HG03558 (cell line): ENCODE measurements around the gene MAPK10.
A peak's percentile ranks its signal among the peaks of the same experiment; 100 is the strongest.
"Not testable (repeated sequence)": the region's sequence is repeated elsewhere in the genome, so short reads cannot be mapped to it uniquely, and the experiment has no call there.

Source experiments
- ATAC-seq: cut with Tn5 transposase; IDR thresholded peaks from one replicate; pipeline ENCODE4 v1.9.1; 2021; ENCODE audit warnings: moderate number of reproducible peaks; ENCODE audit not compliant: unreplicated experiment; ENCODE audit errors: extremely low read depth

The MAPK10 gene

DNA sequence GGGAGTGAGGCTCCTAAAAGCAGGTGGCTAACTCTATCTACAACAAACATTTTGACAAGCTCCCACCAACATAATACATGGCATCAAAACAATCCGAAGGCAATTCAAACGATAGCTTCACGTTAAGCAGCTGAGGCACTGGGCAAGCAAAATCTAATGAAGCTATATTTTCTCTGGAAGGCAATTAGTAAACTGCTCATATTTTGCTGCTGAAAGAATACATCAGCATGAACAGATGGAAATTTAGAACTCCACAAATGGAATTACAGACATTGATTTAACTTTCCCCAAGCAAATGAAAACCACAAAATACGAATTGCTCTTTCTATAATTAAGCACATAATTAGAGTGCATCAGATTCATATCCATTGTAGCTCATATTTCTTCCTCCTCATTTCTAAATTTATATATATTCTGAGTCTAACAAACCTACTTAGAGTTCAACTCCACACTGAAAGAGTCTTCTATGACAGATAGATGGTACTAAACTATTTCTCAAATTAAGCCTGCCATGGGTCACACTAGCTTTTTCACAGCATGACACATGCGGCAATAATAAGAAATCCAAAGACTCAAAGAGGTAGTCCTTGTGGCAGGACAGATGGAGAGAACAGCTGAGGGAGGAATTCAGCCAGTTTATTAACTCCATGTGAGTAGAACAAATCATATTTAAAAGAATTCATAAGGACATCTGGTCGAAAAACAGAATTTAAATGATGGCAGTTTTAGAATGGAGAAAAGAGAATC is 305.4 kb downstream of the MAPK10 start:
- no peak for ATAC-seq

DNA sequence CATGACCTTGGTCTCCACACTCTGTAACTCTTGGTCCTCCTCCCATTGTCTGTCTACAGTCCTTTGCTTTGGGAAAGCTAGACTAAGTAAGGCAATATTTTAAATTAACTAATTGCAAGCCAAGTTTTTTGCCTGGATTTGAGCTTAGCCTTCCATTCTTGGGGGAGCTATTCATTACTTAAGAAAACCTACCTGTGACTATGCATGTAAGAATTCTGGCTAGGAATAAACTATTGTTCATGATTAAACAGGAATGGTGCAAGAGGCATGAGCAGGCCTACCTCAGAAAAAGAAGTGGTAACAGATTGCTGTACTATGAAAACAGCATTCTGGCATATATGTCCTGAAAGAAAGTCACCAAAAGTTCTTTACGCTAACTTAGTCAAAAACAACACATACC is 309.4 kb downstream of the MAPK10 start:
- no peak for ATAC-seq

DNA sequence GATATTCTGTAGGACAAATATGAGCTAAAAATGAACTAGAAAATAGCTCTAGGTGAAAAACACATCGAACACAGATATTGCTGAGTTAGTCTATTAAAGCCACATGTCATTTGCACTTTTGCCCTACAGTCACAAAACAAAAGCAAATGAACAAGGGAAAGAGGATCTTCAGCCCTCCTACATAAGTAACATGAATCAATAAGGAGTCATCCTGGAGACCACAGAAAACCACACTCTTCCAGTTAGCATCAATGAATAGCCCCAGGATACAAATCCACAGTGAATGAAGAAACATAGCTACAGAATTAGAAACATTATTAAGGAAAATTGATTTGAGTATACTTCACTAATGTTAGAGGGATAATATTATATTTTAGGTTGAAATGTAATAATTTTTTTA is 311.4 kb downstream of the MAPK10 start:
- ATAC-seq: no peak

DNA sequence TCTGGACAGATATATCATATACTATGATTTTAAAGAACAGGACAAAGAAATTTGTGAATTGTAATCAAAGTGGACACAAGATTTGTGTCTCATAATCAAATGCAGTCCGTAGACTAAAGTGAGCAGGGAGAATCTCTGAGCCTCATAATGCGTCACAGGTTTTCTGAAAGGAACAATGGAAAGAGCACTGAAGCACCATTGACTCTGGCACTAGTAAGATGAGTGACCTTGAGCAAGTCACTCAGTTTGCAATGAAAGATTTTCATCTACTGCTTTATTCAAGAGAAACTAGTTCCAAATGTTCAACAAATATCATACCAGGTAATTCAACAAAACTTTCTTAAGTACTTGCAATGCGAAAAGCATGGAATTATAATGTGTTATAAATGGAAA is 315.3 kb downstream of the MAPK10 start:
- ATAC-seq: no peak

DNA sequence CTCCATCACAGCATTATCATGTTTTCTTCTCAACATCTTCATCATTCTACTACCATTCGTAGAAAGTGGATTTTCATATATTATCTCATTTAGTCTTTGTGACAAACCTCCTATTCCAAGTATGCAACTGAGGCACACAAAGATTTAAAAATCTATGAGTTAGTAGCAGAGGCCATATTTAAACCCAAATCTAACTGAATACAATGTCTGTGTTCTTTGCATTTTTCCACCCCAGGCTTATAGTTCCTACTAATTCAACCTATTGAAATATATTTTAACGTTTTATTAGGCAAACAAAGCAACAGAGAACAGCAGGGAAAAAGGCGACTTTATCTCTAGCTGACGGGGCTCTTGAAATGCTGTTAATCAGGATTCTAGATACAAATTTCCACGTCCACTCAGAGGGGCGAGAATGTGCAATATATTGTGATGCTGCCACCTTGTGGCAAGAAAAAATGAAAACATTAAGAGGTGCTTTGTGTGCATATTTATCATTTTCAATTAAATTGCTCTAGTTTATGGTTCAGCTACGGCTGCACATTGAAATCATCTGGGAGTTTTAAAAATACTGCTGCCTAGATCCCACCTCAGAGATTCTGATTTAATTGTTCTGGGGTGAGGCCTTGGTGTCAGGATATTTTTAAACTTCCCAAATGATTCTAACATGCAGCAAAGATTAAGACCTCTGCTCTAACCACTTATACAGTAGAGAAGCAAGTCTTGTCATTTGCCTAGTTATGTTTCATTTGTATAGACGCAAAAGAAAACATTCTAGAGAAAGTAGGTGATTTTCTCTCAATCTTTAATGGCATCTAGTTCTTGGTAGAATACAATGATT is 315.9 kb downstream of the MAPK10 start:
- peak; percentile 45 for ATAC-seq

DNA sequence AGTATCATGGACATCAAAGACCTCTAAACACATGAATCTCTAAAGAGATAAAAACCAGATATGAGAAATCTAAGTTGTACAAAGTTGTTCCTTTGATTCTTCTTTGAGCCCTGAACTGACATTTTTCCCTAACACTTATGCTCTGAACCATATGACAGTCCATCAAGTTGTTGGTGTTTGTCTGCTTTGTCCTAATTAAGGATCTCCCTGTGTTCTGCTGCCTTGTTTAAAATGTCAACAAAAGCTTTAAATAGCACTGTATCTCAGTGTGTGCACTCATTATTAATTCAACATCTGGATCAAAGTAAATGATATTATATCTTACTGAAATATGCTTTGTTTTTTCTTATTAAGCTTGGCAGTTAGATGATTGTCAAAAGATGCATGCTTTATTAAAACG is 321.8 kb downstream of the MAPK10 start:
- no peak for ATAC-seq

DNA sequence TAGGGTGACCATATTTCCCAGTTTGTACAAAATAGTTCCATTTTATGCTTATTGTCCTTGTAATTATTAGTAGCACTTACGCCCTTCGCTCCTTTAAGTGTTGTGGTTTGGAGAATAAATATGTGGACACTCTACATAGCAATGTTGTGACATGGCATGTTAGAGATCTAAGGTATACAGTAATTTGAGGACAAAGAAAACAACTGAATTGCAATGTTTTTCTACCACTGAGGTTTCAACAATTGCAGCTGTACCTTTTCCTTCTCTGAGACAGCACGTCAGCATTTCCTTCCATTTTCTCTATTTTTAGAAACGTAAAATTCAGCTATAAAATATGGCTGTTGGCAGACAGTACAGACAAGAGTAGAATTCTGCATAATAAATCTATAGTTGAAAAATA is 323.1 kb downstream of the MAPK10 start:
- no peak for ATAC-seq

DNA sequence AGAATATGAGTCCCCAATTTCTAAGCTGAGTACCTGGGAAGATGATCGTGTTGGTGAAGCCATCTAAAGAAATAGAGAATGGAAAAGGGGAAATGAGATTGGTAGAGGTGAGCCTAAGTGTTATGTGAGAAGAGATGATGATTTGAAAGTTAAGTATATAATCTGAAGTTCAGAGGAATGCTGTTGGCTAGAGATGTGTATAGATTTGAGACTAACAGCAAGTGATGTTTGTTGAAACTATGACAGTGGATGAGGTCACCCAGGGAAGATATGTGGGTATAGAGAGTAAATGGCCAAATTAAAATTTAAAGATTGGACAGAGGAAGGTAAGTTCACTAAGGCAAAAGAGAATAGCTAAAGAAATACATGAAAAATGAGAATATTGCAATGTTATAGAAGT is 324.2 kb downstream of the MAPK10 start:
- ATAC-seq: no peak

DNA sequence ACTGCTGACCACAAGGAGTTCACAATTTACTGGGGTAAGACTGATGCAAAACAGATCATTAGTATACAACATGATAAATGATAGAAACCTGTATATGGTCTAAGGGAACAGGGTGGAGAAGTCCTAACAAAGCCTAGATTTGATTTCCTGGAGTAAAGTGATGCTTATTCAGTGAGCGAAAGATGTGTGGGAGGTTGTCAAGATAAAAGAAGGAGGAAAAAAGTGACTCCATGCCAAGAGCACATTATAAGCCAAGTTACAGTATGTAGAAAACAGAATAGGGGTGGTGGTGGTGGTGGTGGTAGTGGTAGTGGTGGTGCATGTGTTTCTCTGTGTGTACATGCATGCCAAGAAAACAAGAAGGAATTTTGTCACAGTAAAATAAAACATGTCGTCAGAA is 325.2 kb downstream of the MAPK10 start:
- no peak for ATAC-seq

DNA sequence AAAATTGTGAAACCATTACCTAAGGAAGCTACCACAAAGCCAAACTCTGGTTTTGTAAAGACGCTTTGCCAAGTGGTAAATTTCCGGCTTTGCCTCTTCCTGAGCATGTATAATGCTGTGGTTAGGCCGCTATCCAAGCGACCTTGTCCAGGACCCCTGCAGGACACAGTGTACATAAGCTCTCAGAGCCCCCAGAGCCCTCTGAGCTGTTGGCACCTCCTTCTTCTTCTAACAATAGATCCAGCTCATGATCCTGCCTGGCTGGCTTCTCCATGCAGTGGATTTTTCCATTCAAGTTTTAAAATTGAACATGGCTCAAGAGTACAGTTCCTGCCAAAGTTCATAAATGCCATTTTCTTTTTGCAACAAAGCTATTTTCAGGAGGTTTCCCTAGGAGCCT is 326.7 kb downstream of the MAPK10 start:
- ATAC-seq: no peak

DNA sequence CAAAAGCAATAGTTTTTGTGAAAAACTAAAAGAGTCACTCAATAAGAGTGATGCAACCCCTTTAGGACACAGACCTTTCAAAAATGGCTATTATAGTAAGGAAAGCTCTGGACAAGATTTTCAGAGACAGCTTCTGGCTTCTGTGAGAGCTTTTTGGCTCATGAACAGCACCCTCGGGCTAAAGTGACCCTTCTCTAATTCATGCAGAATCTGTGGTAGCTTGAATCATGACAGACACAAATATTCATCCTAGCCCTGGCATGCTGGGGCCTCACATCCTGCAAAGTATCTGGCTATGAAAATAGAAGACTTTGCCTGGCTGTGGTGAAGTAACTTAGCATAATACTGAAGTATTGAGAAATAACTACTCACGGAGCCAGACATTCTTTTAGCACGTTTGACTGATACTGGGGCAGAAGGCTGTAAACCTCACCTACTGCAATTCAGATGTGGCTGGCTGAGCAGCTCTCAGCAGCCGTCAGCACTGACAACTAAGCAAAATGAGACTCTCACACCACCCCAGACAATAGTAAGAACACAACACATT is 327.3 kb downstream of the MAPK10 start:
- no peak for ATAC-seq

DNA sequence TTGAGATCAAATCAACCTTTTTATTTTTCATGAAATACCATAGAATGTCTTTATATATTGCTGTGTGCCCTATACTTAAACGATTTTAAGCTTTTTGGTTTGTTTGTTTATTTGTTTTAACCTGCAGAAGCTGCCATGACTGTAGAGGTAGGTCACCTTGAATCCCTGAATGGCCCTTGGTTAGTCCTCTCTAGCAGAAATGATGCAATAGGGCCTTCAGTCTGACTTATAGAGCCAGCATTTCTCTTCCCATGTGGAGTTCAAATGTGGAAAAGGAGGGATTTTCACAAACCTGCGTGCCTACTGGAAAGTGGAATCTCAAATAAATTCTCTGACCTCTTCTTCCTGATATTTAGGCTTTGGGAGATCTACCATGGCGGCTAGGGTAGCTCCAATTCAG is 327.9 kb downstream of the MAPK10 start:
- ATAC-seq: no peak

DNA sequence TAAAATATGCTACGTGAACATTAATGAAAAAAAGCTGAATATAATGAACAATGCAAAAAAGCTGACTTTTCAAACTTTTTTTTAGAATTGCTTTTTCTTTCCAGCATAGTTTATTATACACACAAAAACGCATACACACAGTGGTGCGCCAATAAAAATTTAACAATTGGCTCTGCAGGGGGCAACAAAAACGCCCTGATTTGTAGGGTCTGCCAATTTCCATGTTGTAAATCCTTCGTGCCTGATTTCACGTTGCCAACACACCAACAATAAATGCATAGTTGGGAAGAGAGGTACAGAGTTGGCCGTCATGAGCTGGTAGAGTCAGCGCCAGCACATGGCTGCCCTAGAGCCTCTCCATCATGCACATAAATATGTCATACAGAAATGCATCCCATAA is 333.1 kb downstream of the MAPK10 start:
- ATAC-seq: no peak

DNA sequence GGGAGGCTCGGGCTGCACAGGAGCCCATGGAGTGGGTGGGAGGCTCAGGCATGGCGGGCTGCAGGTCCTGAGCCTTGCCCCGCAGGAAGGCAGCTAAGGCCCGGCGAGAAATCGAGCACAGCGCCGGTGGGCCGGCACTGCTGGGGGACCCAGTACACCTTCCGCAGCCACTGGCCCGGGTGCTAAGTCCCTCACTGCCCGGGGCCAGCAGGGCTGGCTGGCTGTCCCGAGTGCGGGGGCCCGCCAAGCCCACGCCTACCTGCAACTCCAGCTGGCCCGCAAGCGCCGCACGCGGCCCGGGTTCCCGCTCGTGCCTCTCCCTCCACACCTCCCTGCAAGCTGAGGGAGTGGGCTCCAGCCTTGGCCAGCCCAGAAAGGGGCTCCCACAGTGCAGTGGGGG is 338.2 kb downstream of the MAPK10 start:
- ATAC-seq: not testable (repeated sequence)

DNA sequence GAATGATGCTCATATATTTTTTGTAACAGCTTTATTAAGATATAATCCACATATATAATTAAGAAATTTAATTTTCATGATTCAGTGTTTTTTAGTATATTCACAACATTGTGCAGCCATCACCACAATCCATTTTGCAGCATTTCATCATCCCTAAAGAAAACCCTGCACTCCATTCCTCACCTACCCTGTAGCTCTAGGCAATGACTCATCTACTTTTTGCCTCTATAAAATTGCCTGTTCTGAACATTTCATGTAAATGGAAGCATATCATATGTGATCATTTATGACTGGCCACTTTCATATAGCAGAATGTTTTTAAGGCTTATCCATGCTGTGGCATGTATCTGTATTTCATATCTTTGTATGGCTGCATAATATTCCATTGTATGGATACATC is 339.9 kb downstream of the MAPK10 start:
- no peak for ATAC-seq

DNA sequence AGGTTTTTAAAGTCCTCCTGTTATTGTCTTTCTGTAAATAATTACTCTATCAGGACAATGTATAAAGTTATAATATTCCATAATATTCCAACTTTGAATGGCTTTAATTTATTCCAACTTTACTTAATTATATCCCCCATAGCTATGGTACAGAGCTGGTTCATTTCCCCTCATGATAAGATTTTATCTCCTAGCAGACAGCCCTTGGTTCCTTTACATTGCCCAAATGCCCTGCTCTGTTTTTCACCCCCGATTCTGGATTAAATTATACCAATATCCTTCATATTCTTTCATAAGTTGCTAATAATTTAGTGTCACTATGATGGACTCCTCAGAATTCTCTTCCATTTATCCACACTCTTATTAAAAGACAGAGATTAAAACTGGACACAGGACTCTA is 340.5 kb downstream of the MAPK10 start:
- no peak for ATAC-seq

DNA sequence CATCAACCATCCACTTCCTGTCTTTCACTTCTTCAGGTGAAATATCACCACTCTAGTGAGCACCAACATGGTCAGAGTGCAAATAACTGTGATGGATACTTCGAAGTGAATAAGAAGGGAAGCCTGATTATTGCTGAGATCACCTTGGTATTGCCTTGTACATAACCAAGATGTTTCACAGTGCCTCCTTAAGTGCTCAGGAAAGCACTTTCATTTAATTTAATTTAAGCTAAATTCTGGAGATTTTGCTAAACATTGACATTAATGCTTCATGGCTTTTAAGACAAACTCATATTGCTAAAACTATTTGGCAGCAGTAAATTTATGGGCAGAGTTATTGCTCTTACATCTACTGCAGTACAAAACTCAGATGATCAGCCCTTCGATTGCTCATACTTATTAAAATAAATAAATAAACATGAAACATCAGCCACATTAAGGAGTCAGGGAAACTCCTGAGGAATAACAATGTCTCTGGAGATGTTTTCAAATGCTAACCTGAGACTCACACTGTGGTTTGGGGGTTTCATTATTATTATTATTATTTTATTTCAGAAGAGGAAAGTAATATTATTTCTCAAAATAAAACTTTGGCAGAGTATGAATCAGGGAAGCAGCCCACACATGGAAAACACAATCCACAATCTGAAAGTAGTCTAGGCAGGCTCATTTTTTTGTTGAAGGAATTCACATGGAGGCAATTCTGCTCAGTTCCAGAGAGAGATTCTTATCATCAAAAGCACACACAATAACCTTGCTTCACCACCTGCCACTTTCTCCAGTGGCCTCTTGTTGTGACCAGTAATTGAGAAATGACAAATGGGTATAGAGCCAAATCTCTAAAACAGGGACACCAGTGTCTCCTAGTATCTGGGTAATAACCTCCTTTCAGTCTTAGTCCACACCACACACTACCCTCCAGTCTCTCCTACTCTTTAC is 344.2 kb downstream of the MAPK10 start:
- no peak for ATAC-seq

DNA sequence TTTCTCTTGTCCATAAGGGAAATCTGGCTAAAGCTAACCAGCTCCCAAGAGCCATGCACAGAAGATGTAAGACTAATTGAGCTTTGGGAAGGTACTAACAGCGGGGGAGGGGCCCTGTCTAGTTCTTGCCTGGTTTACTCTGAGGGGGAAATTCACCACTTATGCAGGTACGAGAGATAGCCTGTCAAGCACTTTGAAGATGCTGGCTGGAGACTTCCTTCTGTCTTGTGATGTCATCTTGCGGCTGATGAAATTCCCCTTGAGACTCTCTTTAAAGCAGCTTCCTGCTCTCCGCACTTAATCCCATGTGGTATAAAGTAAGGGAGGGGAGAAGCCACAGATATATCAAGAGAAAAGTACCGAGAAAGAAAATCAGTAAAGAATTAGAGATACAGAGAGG is 345.3 kb downstream of the MAPK10 start:
- peak; percentile 96 for ATAC-seq

DNA sequence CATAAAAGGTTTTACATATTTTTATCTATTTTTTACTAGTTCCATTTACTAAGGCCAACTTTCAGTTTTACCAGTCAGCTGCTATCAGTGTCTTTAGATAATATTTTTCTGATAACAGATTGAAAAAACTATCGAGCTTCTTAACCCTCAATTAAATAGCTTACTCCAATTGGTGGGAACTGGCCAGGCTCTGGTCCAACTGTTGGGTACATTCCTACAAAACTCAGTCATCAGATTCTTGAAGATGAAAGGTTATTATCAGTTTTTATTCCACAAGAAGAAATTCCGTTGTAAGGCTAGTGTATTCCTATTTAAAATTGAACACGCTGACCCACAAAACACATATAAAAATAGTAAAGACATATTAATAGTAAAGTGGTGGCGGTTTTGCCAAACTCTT is 346.2 kb downstream of the MAPK10 start:
- ATAC-seq: no peak

DNA sequence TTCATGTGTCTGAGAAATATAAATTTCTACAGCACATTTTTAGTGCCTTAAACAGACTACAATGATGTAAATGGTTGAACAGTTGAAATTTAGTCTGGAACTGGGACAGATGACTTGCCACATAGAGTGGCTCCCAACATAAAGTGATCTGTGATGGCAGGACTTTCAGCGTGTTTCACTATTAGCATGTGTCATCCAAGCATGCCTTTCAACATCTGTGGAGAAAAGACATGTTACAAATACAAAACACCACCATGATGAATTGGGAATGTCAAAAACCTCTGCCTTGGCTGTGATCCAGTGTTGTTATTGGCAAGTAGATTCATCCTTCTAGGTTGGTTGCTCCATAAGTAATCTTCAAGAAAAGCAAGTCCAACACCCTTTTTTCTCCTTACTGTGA is 348.7 kb downstream of the MAPK10 start:
- ATAC-seq: no peak
